IPS DF 19.7 (cell line): ENCODE measurements around the gene TBC1D5.
"Not testable (repeated sequence)": the region's sequence is repeated elsewhere in the genome, so short reads cannot be mapped to it uniquely, and the experiment has no call there.

Experiments used
- DNase-seq: peaks from one replicate; pipeline ENCODE4 v3.0.0-alpha.2; 2013; ENCODE audit warnings: low read depth, low spot score

Gene TBC1D5

GRCh38 chr3:17714473-17714872 lies 28.0 kb downstream of the TBC1D5 start:
- DNase-seq: no peak

- no peak for DNase-seq
Observed at GRCh38 chr3:17709236-17709810, 33.1 kb downstream of the TBC1D5 start.

- no peak for DNase-seq
Observed at GRCh38 chr3:17707813-17708543, 34.5 kb downstream of the TBC1D5 start.

GRCh38 chr3:17705991-17706390 lies 36.4 kb downstream of the TBC1D5 start:
- not testable (repeated sequence) for DNase-seq

GRCh38 chr3:17699815-17700214 lies 42.6 kb downstream of the TBC1D5 start:
- not testable (repeated sequence) for DNase-seq

- not testable (repeated sequence) for DNase-seq
Observed at GRCh38 chr3:17695665-17696064, 46.8 kb downstream of the TBC1D5 start.

GRCh38 chr3:17693670-17693999 lies 48.8 kb downstream of the TBC1D5 start:
- not testable (repeated sequence) for DNase-seq

- not testable (repeated sequence) for DNase-seq
Observed at GRCh38 chr3:17692846-17693669, 49.4 kb downstream of the TBC1D5 start.

- DNase-seq: no peak
Observed at GRCh38 chr3:17687566-17687965, 54.9 kb downstream of the TBC1D5 start.

- DNase-seq: no peak
Observed at GRCh38 chr3:17686613-17687012, 55.8 kb downstream of the TBC1D5 start.

GRCh38 chr3:17683542-17684207 lies 58.8 kb downstream of the TBC1D5 start:
- DNase-seq: no peak

GRCh38 chr3:17680530-17680929 lies 61.9 kb downstream of the TBC1D5 start:
- DNase-seq: no peak

- no peak for DNase-seq
Observed at GRCh38 chr3:17678116-17678741, 64.2 kb downstream of the TBC1D5 start.

- no peak for DNase-seq
Observed at GRCh38 chr3:17674082-17674686, 68.2 kb downstream of the TBC1D5 start.

- no peak for DNase-seq
Observed at GRCh38 chr3:17672506-17672905, 69.9 kb downstream of the TBC1D5 start.

GRCh38 chr3:17670749-17671148 lies 71.7 kb downstream of the TBC1D5 start:
- DNase-seq: no peak

GRCh38 chr3:17664923-17665322 lies 77.5 kb downstream of the TBC1D5 start:
- DNase-seq: no peak

- no peak for DNase-seq
Observed at GRCh38 chr3:17656264-17656663, 86.2 kb downstream of the TBC1D5 start.

- DNase-seq: no peak
Observed at GRCh38 chr3:17655743-17656142, 86.7 kb downstream of the TBC1D5 start.

GRCh38 chr3:17649748-17650147 lies 92.7 kb downstream of the TBC1D5 start:
- DNase-seq: not testable (repeated sequence)
